GM19438 (cell line): ENCODE data around the gene KAT6B.
"Not testable (repeated sequence)": the region's sequence is repeated elsewhere in the genome, so short reads cannot be mapped to it uniquely, and the experiment has no call there.

ENCODE experiments used
- ATAC-seq: cut with Tn5 transposase; IDR thresholded peaks from one replicate; pipeline ENCODE4 v1.9.1; 2021; ENCODE audit warnings: low read depth; ENCODE audit not compliant: unreplicated experiment

Gene KAT6B

GRCh38 chr10:75055896-75056406 is 229.6 kb downstream of the KAT6B start:
- ATAC-seq: not testable (repeated sequence)

GRCh38 chr10:75057680-75058079 is 231.3 kb downstream of the KAT6B start:
- no peak for ATAC-seq

- no peak for ATAC-seq
Observed at GRCh38 chr10:75058161-75058560, 231.8 kb downstream of the KAT6B start.

- no peak for ATAC-seq
Observed at GRCh38 chr10:75061709-75062505, 235.5 kb downstream of the KAT6B start.

- no peak for ATAC-seq
Observed at GRCh38 chr10:75062506-75063299, 236.3 kb downstream of the KAT6B start.

GRCh38 chr10:75063461-75064230 is 237.2 kb downstream of the KAT6B start:
- no peak for ATAC-seq

GRCh38 chr10:75065076-75065475 is 238.7 kb downstream of the KAT6B start:
- ATAC-seq: no peak

- no peak for ATAC-seq
Observed at GRCh38 chr10:75066271-75066670, 239.9 kb downstream of the KAT6B start.

- ATAC-seq: no peak
Observed at GRCh38 chr10:75067272-75067671, 240.9 kb downstream of the KAT6B start.

GRCh38 chr10:75068523-75068922 is 242.1 kb downstream of the KAT6B start:
- ATAC-seq: no peak

GRCh38 chr10:75070476-75070875 is 244.1 kb downstream of the KAT6B start:
- no peak for ATAC-seq

- no peak for ATAC-seq
Observed at GRCh38 chr10:75070961-75071428, 244.6 kb downstream of the KAT6B start.

- ATAC-seq: no peak
Observed at GRCh38 chr10:75071756-75072155, 245.4 kb downstream of the KAT6B start.

GRCh38 chr10:75072727-75073126 is 246.3 kb downstream of the KAT6B start:
- no peak for ATAC-seq

- ATAC-seq: no peak
Observed at GRCh38 chr10:75073442-75073841, 247.0 kb downstream of the KAT6B start.

- ATAC-seq: no peak
Observed at GRCh38 chr10:75074711-75075445, 248.5 kb downstream of the KAT6B start.

- ATAC-seq: no peak
Observed at GRCh38 chr10:75076348-75076747, 249.9 kb downstream of the KAT6B start.

GRCh38 chr10:75079436-75080083 is 253.2 kb downstream of the KAT6B start:
- no peak for ATAC-seq

GRCh38 chr10:75080554-75080953 is 254.2 kb downstream of the KAT6B start:
- ATAC-seq: no peak

GRCh38 chr10:75081379-75081778 is 255.0 kb downstream of the KAT6B start:
- ATAC-seq: no peak
